HepG2 (cell line): ENCODE data around the gene PPP1R18. TPM values are rescaled to one million over a fixed set of nuclear protein-coding genes. Genes with fewer than 3 reads are reported as not detected.

Experiments
- ATF7 ChIP-seq, 2 experiments: fragments of 450-650 bp in 1 of 2; sonication (generic) in 1 of 2; formaldehyde crosslinking in 1 of 2; IDR thresholded peaks; 2 replicates each; pipeline versions ENCODE4 v1.4.0 to v1.6.1; 2016 to 2020; ENCODE audit warnings: antibody characterized with exemption in 1 of 2, mild to moderate bottlenecking in 1 of 2, missing genetic modification reagents in 1 of 2
- CBX2 ChIP-seq, 2 experiments: fragments of 200-600 bp in 1 of 2; sonication (generic); formaldehyde crosslinking in 1 of 2; IDR thresholded peaks; 2 replicates each; pipeline versions ENCODE4 v1.7.0 to v1.8.1; 2018 to 2022; ENCODE audit warnings: low read depth in 2 of 2, low read length in 1 of 2, mild to moderate bottlenecking in 1 of 2, missing genetic modification reagents in 1 of 2
- CCAR2 ChIP-seq: fragments of 200-400 bp; formaldehyde crosslinking; optimal IDR thresholded peaks from 2 replicates; pipeline ENCODE3; 2018; ENCODE audit warnings: low read depth, mild to moderate bottlenecking, low read length, moderate library complexity
- CCDC6 ChIP-seq: sonication (generic); formaldehyde crosslinking; IDR thresholded peaks from 2 replicates; pipeline ENCODE4 v1.8.1; 2022; ENCODE audit warnings: mild to moderate bottlenecking, missing genetic modification reagents, moderate library complexity
- DMAP1 ChIP-seq: IDR thresholded peaks from 2 replicates; pipeline ENCODE4 v1.6.1; 2016
- FOSL2 ChIP-seq: sonication (generic); formaldehyde crosslinking; IDR thresholded peaks from 2 replicates; pipeline ENCODE4 v1.4.0; 2020; ENCODE audit warnings: missing genetic modification reagents
- HES4 ChIP-seq: sonication (generic); formaldehyde crosslinking; IDR thresholded peaks from 2 replicates; pipeline ENCODE4 v1.9.0; 2021; ENCODE audit warnings: mild to moderate bottlenecking, missing genetic modification reagents, borderline replicate concordance
- HIVEP1 ChIP-seq: sonication (generic); formaldehyde crosslinking; IDR thresholded peaks from 2 replicates; pipeline ENCODE4 v1.4.0; 2020; ENCODE audit warnings: mild to moderate bottlenecking, missing genetic modification reagents
- HNRNPUL1 ChIP-seq: fragments of 200-400 bp; formaldehyde crosslinking; IDR thresholded peaks from 2 replicates; pipeline ENCODE4 v1.6.1; 2017; ENCODE audit warnings: low read depth, mild to moderate bottlenecking, low read length, moderate library complexity
- KMT2B ChIP-seq: IDR thresholded peaks from 2 replicates; pipeline ENCODE4 v1.6.1; 2016; ENCODE audit warnings: missing genetic modification reagents, missing compliant biosample characterization
- MTA1 ChIP-seq: sonication (generic); formaldehyde crosslinking; IDR thresholded peaks from 2 replicates; pipeline ENCODE4 v1.4.0; 2020; ENCODE audit warnings: missing genetic modification reagents, mild to moderate bottlenecking, borderline replicate concordance
- PRMT3 ChIP-seq: sonication (generic); formaldehyde crosslinking; IDR thresholded peaks from 2 replicates; pipeline ENCODE4 v1.8.1; 2022; ENCODE audit warnings: low read depth, mild to moderate bottlenecking, moderate library complexity, missing genetic modification reagents, borderline replicate concordance
- SOX5 ChIP-seq: IDR thresholded peaks from 2 replicates; pipeline ENCODE4 v1.6.1; 2016; ENCODE audit warnings: borderline replicate concordance
- ZBTB7B ChIP-seq: sonication (generic); formaldehyde crosslinking; IDR thresholded peaks from 2 replicates; pipeline ENCODE4 v1.4.0; 2020; ENCODE audit warnings: missing genetic modification reagents
- ZC3H4 ChIP-seq: sonication (generic); formaldehyde crosslinking; IDR thresholded peaks from 2 replicates; pipeline ENCODE4 v1.4.0; 2020; ENCODE audit warnings: missing genetic modification reagents, borderline replicate concordance
- ZFP1 ChIP-seq: IDR thresholded peaks from 2 replicates; pipeline ENCODE4 v1.6.1; 2016
- ZFP37 ChIP-seq: sonication (generic); formaldehyde crosslinking; IDR thresholded peaks from 2 replicates; pipeline ENCODE4 v1.4.0; 2020; ENCODE audit warnings: missing genetic modification reagents, borderline replicate concordance
- ZFP62 ChIP-seq: sonication (generic); formaldehyde crosslinking; IDR thresholded peaks from 2 replicates; pipeline ENCODE4 v1.4.0; 2020; ENCODE audit warnings: missing genetic modification reagents
- ZNF510 ChIP-seq: sonication (generic); formaldehyde crosslinking; IDR thresholded peaks from 2 replicates; pipeline ENCODE4 v1.4.0; 2020; ENCODE audit warnings: low read depth, mild to moderate bottlenecking, missing genetic modification reagents
- ZNF772 ChIP-seq: sonication (generic); formaldehyde crosslinking; IDR thresholded peaks from 2 replicates; pipeline ENCODE4 v1.5.0; 2020; ENCODE audit warnings: mild to moderate bottlenecking, missing genetic modification reagents
- polyA plus RNA-seq, 8 experiments: library from polyadenylated mRNA; depleted of rRNA in 3 of 8; stranded (reverse) in 7 of 8; unstranded in 1 of 8; fragments of >200 nt; fragmentation: Illumina TruSeq in 4 of 8; extraction: Trizol in 4 of 8; gene quantifications; 2 replicates each; pipeline versions ENCODE4 v1.2.1 to v1.2.3, GENCODE V29; 2011 to 2016; ENCODE audit warnings: low read depth in 4 of 8, missing spikeins in 1 of 8, mixed read lengths in 1 of 8; ENCODE audit not compliant: insufficient read depth in 1 of 8
- total RNA-seq, 5 experiments: library from RNA; depleted of rRNA; stranded (reverse); fragments of >200 nt; fragmentation: Illumina TruSeq; extraction: Trizol; gene quantifications; 2 replicates each; pipeline ENCODE4 v1.2.3, GENCODE V29; 2016; ENCODE audit warnings: low read depth in 1 of 5
- TF ChIP-seq, protein P1 (sequence below): fragments of 450-650 bp; IDR thresholded peaks from 2 replicates; pipeline ENCODE4 v1.6.1; 2017; ENCODE audit warnings: mild to moderate bottlenecking
- TF ChIP-seq, protein P2 (sequence below): sonication (generic); formaldehyde crosslinking; IDR thresholded peaks from 2 replicates; pipeline ENCODE4 v1.4.0; 2020; ENCODE audit warnings: mild to moderate bottlenecking, missing genetic modification reagents, borderline replicate concordance

Gene PPP1R18
- total and polyA plus RNA-seq, 2 of the 13 experiments (the other 11 are each of a cell fraction or from before 2014, with no cell fraction given) = 4.9 to 9.2 TPM

DNA sequence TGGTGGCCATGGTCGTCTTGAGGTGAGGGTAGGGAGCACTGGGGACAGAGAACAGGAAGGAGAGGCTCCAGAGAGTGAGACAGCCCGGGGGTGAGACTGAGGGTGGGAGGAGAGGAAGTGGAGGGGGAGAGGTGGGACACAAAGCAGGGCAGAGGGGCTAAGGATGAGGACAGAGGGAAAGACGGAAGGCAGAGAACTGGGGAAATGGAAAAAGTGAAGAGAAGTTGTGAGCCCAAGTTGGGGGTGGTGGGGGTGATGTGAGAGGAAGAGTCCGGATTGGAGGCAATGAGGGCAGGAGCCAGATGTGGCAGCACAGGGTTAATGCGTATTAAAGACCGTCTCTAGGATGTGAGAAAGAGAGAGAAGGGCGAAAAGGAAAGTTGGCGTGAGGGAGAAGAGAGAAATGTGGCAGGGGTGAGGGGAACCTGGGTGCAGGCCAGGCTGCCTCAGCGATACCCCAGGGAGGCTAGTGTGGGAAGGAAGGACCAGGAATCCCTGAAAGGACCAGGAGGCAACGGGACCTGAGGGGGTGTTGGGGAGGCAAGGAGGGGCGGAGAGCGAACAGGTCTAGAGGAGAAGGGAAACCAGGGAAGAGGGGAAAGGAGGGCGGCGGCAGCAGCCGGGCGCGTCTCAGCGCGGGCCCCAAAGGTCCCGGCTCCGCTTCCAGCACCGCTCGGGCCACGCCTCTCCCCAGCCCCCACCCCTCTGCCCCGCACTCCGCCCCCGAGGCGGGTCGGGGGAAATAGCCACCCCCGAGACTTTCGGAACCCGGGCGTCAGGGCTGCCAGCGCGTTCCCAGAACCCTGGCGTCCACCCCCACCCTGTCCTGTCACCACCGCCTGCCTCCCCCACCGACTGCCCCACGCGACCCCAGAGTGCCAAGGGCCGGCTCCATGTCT, at the start of gene PPP1R18 (continued):
- TF ChIP-seq ZBTB7B (CRISPR knock-in tag) (no peak), HIVEP1 (CRISPR knock-in tag) (no peak), KMT2B (CRISPR knock-in tag) (no peak), FOSL2 (CRISPR knock-in tag) (0 out of 2 replicates have a peak, but pooled peaks have one; percentile 5), CCDC6 (CRISPR knock-in tag) (peak; percentile 69; the same call in 1 of the 2 replicates), ZFP1 (CRISPR knock-in tag) (no peak), DMAP1 (0 out of 2 replicates have a peak, but pooled peaks have one; percentile 29), SOX5 (no peak), MTA1 (CRISPR knock-in tag) (no peak), ZFP37 (CRISPR knock-in tag) (0 out of 2 replicates have a peak, but pooled peaks have one; percentile 50), ZNF772 (CRISPR knock-in tag) (peak; percentile 46; the same call in 1 of the 2 replicates), ATF7 (IDR thresholded peaks at IDR 0.05) (no peak), ATF7 (CRISPR knock-in tag; IDR thresholded peaks at IDR 0.05) (no peak), PRMT3 (CRISPR knock-in tag) (no peak), ZC3H4 (CRISPR knock-in tag) (no peak), CCAR2 (no peak), HES4 (CRISPR knock-in tag) (no peak), HNRNPUL1 (no peak), ZFP62 (CRISPR knock-in tag) (no peak), ZNF510 (CRISPR knock-in tag) (no peak), CBX2 (IDR thresholded peaks at IDR 0.05; ENCODE audit: low read depth, low read length) (no peak), CBX2 (CRISPR knock-in tag; IDR thresholded peaks at IDR 0.05; ENCODE audit: low read depth) (no peak)
- TF ChIP-seq, protein P1, sequence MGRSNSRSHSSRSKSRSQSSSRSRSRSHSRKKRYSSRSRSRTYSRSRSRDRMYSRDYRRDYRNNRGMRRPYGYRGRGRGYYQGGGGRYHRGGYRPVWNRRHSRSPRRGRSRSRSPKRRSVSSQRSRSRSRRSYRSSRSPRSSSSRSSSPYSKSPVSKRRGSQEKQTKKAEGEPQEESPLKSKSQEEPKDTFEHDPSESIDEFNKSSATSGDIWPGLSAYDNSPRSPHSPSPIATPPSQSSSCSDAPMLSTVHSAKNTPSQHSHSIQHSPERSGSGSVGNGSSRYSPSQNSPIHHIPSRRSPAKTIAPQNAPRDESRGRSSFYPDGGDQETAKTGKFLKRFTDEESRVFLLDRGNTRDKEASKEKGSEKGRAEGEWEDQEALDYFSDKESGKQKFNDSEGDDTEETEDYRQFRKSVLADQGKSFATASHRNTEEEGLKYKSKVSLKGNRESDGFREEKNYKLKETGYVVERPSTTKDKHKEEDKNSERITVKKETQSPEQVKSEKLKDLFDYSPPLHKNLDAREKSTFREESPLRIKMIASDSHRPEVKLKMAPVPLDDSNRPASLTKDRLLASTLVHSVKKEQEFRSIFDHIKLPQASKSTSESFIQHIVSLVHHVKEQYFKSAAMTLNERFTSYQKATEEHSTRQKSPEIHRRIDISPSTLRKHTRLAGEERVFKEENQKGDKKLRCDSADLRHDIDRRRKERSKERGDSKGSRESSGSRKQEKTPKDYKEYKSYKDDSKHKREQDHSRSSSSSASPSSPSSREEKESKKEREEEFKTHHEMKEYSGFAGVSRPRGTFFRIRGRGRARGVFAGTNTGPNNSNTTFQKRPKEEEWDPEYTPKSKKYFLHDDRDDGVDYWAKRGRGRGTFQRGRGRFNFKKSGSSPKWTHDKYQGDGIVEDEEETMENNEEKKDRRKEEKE = no peak
- TF ChIP-seq, protein P2, sequence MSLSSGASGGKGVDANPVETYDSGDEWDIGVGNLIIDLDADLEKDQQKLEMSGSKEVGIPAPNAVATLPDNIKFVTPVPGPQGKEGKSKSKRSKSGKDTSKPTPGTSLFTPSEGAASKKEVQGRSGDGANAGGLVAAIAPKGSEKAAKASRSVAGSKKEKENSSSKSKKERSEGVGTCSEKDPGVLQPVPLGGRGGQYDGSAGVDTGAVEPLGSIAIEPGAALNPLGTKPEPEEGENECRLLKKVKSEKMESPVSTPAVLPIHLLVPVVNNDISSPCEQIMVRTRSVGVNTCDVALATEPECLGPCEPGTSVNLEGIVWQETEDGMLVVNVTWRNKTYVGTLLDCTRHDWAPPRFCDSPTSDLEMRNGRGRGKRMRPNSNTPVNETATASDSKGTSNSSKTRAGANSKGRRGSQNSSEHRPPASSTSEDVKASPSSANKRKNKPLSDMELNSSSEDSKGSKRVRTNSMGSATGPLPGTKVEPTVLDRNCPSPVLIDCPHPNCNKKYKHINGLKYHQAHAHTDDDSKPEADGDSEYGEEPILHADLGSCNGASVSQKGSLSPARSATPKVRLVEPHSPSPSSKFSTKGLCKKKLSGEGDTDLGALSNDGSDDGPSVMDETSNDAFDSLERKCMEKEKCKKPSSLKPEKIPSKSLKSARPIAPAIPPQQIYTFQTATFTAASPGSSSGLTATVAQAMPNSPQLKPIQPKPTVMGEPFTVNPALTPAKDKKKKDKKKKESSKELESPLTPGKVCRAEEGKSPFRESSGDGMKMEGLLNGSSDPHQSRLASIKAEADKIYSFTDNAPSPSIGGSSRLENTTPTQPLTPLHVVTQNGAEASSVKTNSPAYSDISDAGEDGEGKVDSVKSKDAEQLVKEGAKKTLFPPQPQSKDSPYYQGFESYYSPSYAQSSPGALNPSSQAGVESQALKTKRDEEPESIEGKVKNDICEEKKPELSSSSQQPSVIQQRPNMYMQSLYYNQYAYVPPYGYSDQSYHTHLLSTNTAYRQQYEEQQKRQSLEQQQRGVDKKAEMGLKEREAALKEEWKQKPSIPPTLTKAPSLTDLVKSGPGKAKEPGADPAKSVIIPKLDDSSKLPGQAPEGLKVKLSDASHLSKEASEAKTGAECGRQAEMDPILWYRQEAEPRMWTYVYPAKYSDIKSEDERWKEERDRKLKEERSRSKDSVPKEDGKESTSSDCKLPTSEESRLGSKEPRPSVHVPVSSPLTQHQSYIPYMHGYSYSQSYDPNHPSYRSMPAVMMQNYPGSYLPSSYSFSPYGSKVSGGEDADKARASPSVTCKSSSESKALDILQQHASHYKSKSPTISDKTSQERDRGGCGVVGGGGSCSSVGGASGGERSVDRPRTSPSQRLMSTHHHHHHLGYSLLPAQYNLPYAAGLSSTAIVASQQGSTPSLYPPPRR = 0 out of 2 replicates have a peak, but pooled peaks have one; percentile 42
